HEK293T (cell line): ENCODE data around the gene KIF18A.

ENCODE experiments used
- ARNT ChIP-seq: fragments of 450-650 bp; IDR thresholded peaks from 2 replicates; pipeline ENCODE4 v1.6.1; 2017; ENCODE audit warnings: mild to moderate bottlenecking
- BHLHE40 ChIP-seq: fragments of 450-650 bp; IDR thresholded peaks from 2 replicates; pipeline ENCODE4 v1.6.1; 2016; ENCODE audit warnings: mild to moderate bottlenecking, moderate library complexity, borderline replicate concordance
- CTBP1 ChIP-seq: fragments of 450-650 bp; IDR thresholded peaks from 2 replicates; pipeline ENCODE4 v1.6.1; 2016; ENCODE audit warnings: borderline replicate concordance
- ELF4 ChIP-seq: fragments of 450-650 bp; IDR thresholded peaks from 2 replicates; pipeline ENCODE4 v1.6.1; 2017; ENCODE audit warnings: antibody characterized with exemption
- FOXA1 ChIP-seq: fragments of 450-650 bp; IDR thresholded peaks from 2 replicates; pipeline ENCODE4 v1.6.1; 2016; ENCODE audit warnings: mild to moderate bottlenecking
- FOXM1 ChIP-seq: fragments of 450-650 bp; IDR thresholded peaks from 2 replicates; pipeline ENCODE4 v1.6.1; 2017; ENCODE audit warnings: mild to moderate bottlenecking, borderline replicate concordance
- TARDBP ChIP-seq: fragments of 450-650 bp; IDR thresholded peaks from 2 replicates; pipeline ENCODE4 v1.6.1; 2016
- TF ChIP-seq, protein P1 (sequence below): fragments of 450-650 bp; IDR thresholded peaks from 2 replicates; pipeline ENCODE4 v1.6.1; 2016

DNA sequence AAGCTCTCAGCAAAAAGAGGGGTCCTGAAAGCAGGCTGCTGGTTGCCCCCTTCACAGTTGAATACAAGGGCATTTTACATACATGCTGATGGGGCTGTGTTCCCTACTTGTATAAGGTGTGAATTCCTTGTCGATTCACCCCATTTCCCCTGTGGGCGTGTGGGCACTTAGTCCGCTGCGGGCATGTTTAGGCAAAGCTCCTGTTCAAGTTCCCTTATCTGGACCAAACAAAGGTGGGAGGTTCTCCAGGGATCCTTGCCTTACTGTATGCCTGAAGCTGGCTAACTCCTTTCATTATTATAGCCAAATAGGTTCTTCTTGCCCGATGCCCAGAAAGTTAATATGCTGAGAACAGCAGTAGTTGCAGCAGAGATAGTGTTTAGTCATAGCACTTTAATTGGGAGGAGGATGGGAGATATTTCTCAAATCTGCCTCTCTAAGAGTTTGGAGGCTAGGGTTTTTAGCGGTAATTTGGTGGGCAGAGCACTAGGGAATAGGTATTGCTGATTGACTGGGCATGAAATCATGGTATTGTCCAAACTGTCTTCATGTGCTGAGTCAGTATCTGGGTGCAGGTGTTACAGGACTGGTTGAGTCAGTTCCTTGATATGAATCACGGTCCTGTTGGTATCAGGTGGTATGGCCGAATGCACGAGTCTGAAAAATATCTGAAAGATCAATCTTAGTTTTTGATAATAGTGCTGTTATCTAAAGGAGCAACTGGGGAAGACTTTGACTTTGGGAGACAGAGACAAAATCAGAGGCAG lies 32.9 kb upstream of the KIF18A start:
- no peak for TF ChIP-seq BHLHE40
- no peak for TF ChIP-seq FOXM1
- TF ChIP-seq CTBP1, result no peak
- no peak for TF ChIP-seq TARDBP
- TF ChIP-seq, protein P1, sequence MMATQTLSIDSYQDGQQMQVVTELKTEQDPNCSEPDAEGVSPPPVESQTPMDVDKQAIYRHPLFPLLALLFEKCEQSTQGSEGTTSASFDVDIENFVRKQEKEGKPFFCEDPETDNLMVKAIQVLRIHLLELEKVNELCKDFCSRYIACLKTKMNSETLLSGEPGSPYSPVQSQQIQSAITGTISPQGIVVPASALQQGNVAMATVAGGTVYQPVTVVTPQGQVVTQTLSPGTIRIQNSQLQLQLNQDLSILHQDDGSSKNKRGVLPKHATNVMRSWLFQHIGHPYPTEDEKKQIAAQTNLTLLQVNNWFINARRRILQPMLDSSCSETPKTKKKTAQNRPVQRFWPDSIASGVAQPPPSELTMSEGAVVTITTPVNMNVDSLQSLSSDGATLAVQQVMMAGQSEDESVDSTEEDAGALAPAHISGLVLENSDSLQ, result no peak
- TF ChIP-seq FOXA1, result no peak
- no peak for TF ChIP-seq ELF4
- no peak for TF ChIP-seq ARNT
